Hepatocyte (in vitro differentiated cells): ENCODE measurements around the gene ETHE1. TPM values are rescaled to one million over a fixed set of nuclear protein-coding genes. Genes with fewer than 3 reads are reported as not detected.

ENCODE experiments used
- DNase-seq: peaks from one replicate; pipeline ENCODE4 v3.0.0-alpha.2; 2016; ENCODE audit warnings: low spot score
- H2AFZ ChIP-seq: fragments of 200-600 bp; sonication (generic); 2 replicates; pipeline ENCODE4 v1.6.0; 2016; ENCODE audit warnings: antibody characterized with exemption, mild to moderate bottlenecking
- H3K27ac ChIP-seq: fragments of 200-600 bp; sonication (generic); 2 replicates; pipeline ENCODE4 v1.5.1; 2016; ENCODE audit warnings: mild to moderate bottlenecking
- H3K27me3 ChIP-seq: fragments of 200-600 bp; sonication (generic); 2 replicates; pipeline ENCODE4 v1.6.1; 2016
- H3K36me3 ChIP-seq: fragments of 200-600 bp; sonication (generic); replicated peaks from 2 replicates; pipeline ENCODE4 v1.5.1; 2016; ENCODE audit warnings: low read depth; ENCODE audit not compliant: insufficient read depth
- H3K4me1 ChIP-seq: fragments of 200-600 bp; sonication (generic); 2 replicates; pipeline ENCODE4 v1.5.1; 2016; ENCODE audit warnings: mild to moderate bottlenecking, moderate library complexity; ENCODE audit not compliant: insufficient read depth
- H3K4me2 ChIP-seq: fragments of 200-600 bp; sonication (generic); 2 replicates; pipeline ENCODE4 v1.6.0; 2016
- H3K4me3 ChIP-seq: fragments of 200-600 bp; sonication (generic); 2 replicates; pipeline ENCODE4 v1.5.1; 2016; ENCODE audit warnings: mild to moderate bottlenecking
- H3K79me2 ChIP-seq: fragments of 200-600 bp; sonication (generic); 2 replicates; pipeline ENCODE4 v1.6.0; 2017; ENCODE audit warnings: mild to moderate bottlenecking
- H3K9me2 ChIP-seq: fragments of 200-600 bp; sonication (generic); replicated peaks from 2 replicates; pipeline ENCODE4 v1.6.0; 2017; ENCODE audit warnings: mild to moderate bottlenecking; ENCODE audit not compliant: insufficient read depth
- H3K9me3 ChIP-seq: fragments of 200-600 bp; sonication (generic); 2 replicates; pipeline ENCODE4 v1.5.1; 2016; ENCODE audit warnings: low read depth, mild to moderate bottlenecking
- H4K20me1 ChIP-seq: fragments of 200-600 bp; sonication (generic); 2 replicates; pipeline ENCODE4 v1.6.0; 2016; ENCODE audit warnings: mild to moderate bottlenecking; ENCODE audit not compliant: insufficient read depth, poor library complexity, severe bottlenecking
- EZH2 ChIP-seq: fragments of 200-600 bp; sonication (generic); IDR thresholded peaks from 2 replicates; pipeline ENCODE4 v1.6.1; 2016; ENCODE audit warnings: antibody characterized with exemption, mild to moderate bottlenecking, borderline replicate concordance
- EZH2phosphoT487 ChIP-seq: fragments of 200-600 bp; sonication (generic); IDR thresholded peaks from one replicate; pipeline ENCODE4 v1.6.1; 2018; ENCODE audit warnings: antibody characterized with exemption, mild to moderate bottlenecking, low read depth, moderate library complexity; ENCODE audit not compliant: unreplicated experiment, severe bottlenecking
- WGBS: methylation state at CpG from one replicate; pipeline ENCODE4 v1.1.6; 2016; ENCODE audit warnings: low lambda C conversion rate; ENCODE audit errors: missing lambda C conversion rate; 5-methylcytosine and 5-hydroxymethylcytosine counted together
- polyA plus RNA-seq: library from polyadenylated mRNA; unstranded; fragments of >200 nt; fragmentation: Nextera tagmentation; extraction: Ambion mirVana; gene quantifications from 2 replicates; pipeline ENCODE4 v1.2.1, GENCODE V29; 2016
- total RNA-seq: library from RNA; depleted of rRNA; stranded (reverse); fragments of >200 nt; gene quantifications from 2 replicates; pipeline ENCODE4 v1.2.3, GENCODE V29; 2014
- TF ChIP-seq, protein P1 (sequence below): fragments of 200-600 bp; sonication (generic); IDR thresholded peaks from 2 replicates; pipeline ENCODE4 v1.5.1; 2016; ENCODE audit warnings: antibody characterized with exemption, mild to moderate bottlenecking; ENCODE audit not compliant: poor library complexity

ETHE1 gene
- total and polyA plus RNA-seq, 2 experiments from 2014 or later, result 42.1 to 65.1 TPM

DNA sequence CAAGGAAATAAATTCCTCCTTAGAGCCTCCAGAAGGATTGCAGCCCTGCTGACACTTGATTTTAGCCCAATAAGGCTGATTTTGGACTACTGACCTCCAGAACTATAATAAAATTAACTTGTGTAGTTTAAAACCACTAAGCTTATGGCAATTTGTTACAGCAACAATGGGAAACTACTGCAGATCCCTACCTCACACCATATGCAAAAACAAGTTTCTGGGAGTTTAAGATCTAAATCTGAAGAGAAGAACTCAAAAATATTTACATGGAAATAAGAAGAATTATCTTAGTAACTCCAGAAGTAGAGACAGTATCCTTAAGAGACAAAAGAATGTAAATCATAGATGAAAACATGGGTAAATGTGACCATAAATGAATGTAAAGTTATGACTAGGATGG is 11.9 kb upstream of the ETHE1 start:
- no peaks in the 10 kb centered on the region for H3K9me3 ChIP-seq
- TF ChIP-seq EZH2, result no peak
- no peak for TF ChIP-seq EZH2phosphoT487
- TF ChIP-seq, protein P1, sequence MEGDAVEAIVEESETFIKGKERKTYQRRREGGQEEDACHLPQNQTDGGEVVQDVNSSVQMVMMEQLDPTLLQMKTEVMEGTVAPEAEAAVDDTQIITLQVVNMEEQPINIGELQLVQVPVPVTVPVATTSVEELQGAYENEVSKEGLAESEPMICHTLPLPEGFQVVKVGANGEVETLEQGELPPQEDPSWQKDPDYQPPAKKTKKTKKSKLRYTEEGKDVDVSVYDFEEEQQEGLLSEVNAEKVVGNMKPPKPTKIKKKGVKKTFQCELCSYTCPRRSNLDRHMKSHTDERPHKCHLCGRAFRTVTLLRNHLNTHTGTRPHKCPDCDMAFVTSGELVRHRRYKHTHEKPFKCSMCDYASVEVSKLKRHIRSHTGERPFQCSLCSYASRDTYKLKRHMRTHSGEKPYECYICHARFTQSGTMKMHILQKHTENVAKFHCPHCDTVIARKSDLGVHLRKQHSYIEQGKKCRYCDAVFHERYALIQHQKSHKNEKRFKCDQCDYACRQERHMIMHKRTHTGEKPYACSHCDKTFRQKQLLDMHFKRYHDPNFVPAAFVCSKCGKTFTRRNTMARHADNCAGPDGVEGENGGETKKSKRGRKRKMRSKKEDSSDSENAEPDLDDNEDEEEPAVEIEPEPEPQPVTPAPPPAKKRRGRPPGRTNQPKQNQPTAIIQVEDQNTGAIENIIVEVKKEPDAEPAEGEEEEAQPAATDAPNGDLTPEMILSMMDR, result no peak
- H3K36me3 ChIP-seq, result peaks cover 4% of the 10 kb centered on the region

DNA sequence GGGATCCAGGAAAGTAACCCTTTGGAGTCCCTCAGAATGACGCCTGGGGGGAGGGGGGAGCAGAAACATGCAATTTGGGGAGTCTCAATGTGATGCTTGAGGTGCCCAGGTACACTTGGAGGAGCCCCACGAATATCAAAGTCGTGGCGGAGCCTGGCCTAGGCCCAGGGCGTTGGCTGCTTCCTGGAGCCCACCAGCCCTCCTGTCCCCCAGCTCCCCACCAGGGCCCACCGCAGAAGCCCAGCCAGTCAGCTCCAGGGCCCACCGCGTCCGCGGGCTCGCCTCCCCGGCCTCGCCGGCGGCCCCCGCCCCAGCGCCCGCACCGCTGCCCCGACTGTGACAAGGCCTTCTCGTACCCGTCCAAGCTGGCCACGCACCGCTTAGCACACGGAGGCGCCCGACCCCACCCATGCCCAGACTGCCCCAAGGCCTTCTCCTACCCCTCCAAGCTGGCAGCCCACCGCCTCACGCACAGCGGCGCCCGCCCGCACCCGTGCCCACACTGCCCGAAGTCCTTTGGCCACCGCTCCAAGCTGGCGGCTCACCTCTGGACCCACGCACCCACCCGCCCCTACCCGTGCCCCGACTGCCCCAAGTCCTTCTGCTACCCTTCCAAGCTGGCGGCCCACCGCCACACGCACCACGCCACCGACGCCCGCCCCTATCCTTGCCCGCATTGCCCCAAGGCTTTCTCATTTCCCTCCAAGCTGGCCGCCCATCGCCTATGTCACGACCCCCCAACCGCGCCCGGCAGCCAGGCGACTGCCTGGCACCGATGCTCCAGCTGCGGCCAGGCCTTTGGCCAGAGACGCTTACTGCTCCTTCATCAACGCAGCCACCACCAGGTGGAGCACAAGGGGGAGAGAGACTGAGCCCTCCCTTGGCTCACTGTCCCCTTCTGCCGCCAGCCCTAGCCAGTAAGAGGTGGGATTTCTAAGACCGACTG is 8.1 kb upstream of the ETHE1 start:
- H3K9me2 ChIP-seq, result no peaks in the 10 kb centered on the region
- H4K20me1 ChIP-seq, result no peaks in the 10 kb centered on the region
- H3K4me2 ChIP-seq, result peak overlapping the region; percentile 69
- H3K4me1 ChIP-seq, result peaks cover 7% of the 10 kb centered on the region
- H3K27ac ChIP-seq, result peak overlapping the region; percentile 32
- no peaks in the 10 kb centered on the region for H3K79me2 ChIP-seq
- no peaks in the 10 kb centered on the region for H3K27me3 ChIP-seq
- H2AFZ ChIP-seq, result no peak overlapping the region
- peaks cover 4% of the 10 kb centered on the region for H3K36me3 ChIP-seq
- H3K9me3 ChIP-seq, result no peaks in the 10 kb centered on the region
- 78% methylated on average over 33 of the region's 62 CpGs for WGBS
- DNase-seq, result peak; percentile 75
- TF ChIP-seq EZH2phosphoT487, result no peak
- no peak for TF ChIP-seq EZH2
- TF ChIP-seq, protein P1, result peak; percentile 49
- H3K4me3 ChIP-seq, result no peak overlapping the region

More for the DNA sequence above, 11.9 kb upstream of the ETHE1 start:
- Histone ChIP-seq H3K9me2 (no peaks in the 10 kb centered on the region), H3K4me2 (no peak overlapping the region), H4K20me1 (no peaks in the 10 kb centered on the region), H3K4me3 (no peak overlapping the region), H3K27me3 (no peaks in the 10 kb centered on the region), H3K27ac (no peak overlapping the region), H3K4me1 (no peaks in the 10 kb centered on the region), H3K79me2 (no peaks in the 10 kb centered on the region), H2AFZ (no peak overlapping the region)
- DNase-seq, result no peak

DNA sequence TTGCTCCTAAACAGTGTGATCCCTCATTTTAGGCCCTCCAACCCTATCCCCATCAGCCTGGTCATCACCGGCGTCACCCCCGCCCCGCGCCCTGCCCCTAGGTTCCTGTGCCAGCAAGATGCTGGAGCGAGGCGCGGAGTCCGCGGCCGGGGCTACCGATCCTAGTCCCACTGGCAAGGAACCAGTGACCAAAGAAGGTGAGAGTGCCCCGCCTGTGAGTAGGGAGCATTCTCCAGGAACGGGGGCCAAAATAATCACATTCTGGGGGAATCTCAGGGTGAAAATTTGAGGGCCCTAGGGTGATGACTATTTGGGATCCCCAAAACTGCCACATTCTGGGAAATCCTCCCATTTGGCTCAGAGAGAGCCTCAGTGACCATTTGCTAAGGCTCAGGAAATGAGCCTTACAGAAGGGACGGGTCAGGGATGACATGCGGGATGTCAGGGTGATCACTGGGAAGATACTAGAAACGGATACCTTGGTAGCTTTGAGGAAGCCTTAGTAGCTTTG is 7.4 kb upstream of the ETHE1 start:
- no peak for DNase-seq
- no peaks in the 10 kb centered on the region for H3K9me3 ChIP-seq
- TF ChIP-seq EZH2 (no peak), EZH2phosphoT487 (no peak)
- TF ChIP-seq, protein P1, result no peak
- H3K4me2 ChIP-seq, result peak overlapping the region; percentile 69
- H4K20me1 ChIP-seq, result no peaks in the 10 kb centered on the region
- H3K36me3 ChIP-seq, result peaks cover 3% of the 10 kb centered on the region
- H3K4me3 ChIP-seq, result no peak overlapping the region
- no peaks in the 10 kb centered on the region for H3K79me2 ChIP-seq
- H3K9me2 ChIP-seq, result no peaks in the 10 kb centered on the region
- no peak overlapping the region for H2AFZ ChIP-seq
- peak overlapping the region; percentile 32 for H3K27ac ChIP-seq
- no peaks in the 10 kb centered on the region for H3K27me3 ChIP-seq
- H3K4me1 ChIP-seq, result peaks cover 7% of the 10 kb centered on the region
- 23% methylated on average over 17 of the region's 17 CpGs for WGBS
